DOHH2 (cell line): ENCODE measurements around the gene RPN2.

Experiments
- H3F3A ChIP-seq: fragments of 200-600 bp; sonication (generic), shearing (Covaris generic); 2 replicates; pipeline ENCODE4 v1.6.0; 2016; ENCODE audit warnings: antibody characterized with exemption, mild to moderate bottlenecking; ENCODE audit not compliant: control insufficient read depth, insufficient read depth
- H3K27ac ChIP-seq: fragments of 200-600 bp; sonication (generic); 2 replicates; pipeline ENCODE4 v1.5.1; 2014; ENCODE audit warnings: low read depth, mild to moderate bottlenecking, low read length, moderate library complexity
- H3K27me3 ChIP-seq: fragments of 200-600 bp; sonication (generic); 2 replicates; pipeline ENCODE4 v1.6.1; 2014; ENCODE audit warnings: mild to moderate bottlenecking, low read length, mixed read lengths; ENCODE audit not compliant: control insufficient read depth
- H3K36me3 ChIP-seq: fragments of 200-600 bp; sonication (generic); 2 replicates; pipeline ENCODE4 v1.6.1; 2014; ENCODE audit warnings: mild to moderate bottlenecking, low read length, moderate library complexity, mixed read lengths; ENCODE audit not compliant: control insufficient read depth
- H3K4me1 ChIP-seq: fragments of 200-600 bp; sonication (generic); 2 replicates; pipeline ENCODE4 v1.6.1; 2014; ENCODE audit warnings: mild to moderate bottlenecking, low read length, mixed read lengths; ENCODE audit not compliant: control insufficient read depth
- H3K4me2 ChIP-seq: fragments of 200-600 bp; sonication (generic); 2 replicates; pipeline ENCODE4 v1.6.0; 2014; ENCODE audit warnings: mild to moderate bottlenecking, low read length, moderate library complexity
- H3K4me3 ChIP-seq: fragments of 200-600 bp; sonication (generic); 2 replicates; pipeline ENCODE4 v1.5.1; 2014; ENCODE audit warnings: mild to moderate bottlenecking, low read length, mixed read lengths
- H3K79me2 ChIP-seq: fragments of 200-600 bp; sonication (generic); 2 replicates; pipeline ENCODE4 v1.6.1; 2014; ENCODE audit warnings: mild to moderate bottlenecking, low read length, mixed read lengths; ENCODE audit not compliant: control insufficient read depth
- H3K9me2 ChIP-seq: fragments of 200-600 bp; sonication (generic); replicated peaks from 2 replicates; pipeline ENCODE4 v1.6.1; 2014; ENCODE audit warnings: mild to moderate bottlenecking, low read length, mixed read lengths; ENCODE audit not compliant: control insufficient read depth
- H3K9me3 ChIP-seq: fragments of 200-600 bp; sonication (generic); 2 replicates; pipeline ENCODE4 v1.6.1; 2014; ENCODE audit warnings: antibody characterized with exemption, low read length, mixed read lengths; ENCODE audit not compliant: control insufficient read depth, insufficient read depth
- H4K20me1 ChIP-seq: fragments of 200-600 bp; sonication (generic); 2 replicates; pipeline ENCODE4 v1.6.0; 2014; ENCODE audit warnings: low read depth, mild to moderate bottlenecking, antibody characterized with exemption, low read length, moderate library complexity; ENCODE audit not compliant: control insufficient read depth, insufficient read depth
- EZH2phosphoT487 ChIP-seq: fragments of 200-600 bp; sonication (generic); IDR thresholded peaks from 2 replicates; pipeline ENCODE4 v1.6.1; 2017; ENCODE audit warnings: borderline replicate concordance, mild to moderate bottlenecking, antibody characterized with exemption, low read length, moderate library complexity, mixed read lengths
- TF ChIP-seq, protein P1 (sequence below): fragments of 200-600 bp; sonication (generic); IDR thresholded peaks from one replicate; pipeline ENCODE4 v1.5.1; 2014; ENCODE audit warnings: antibody characterized with exemption, mild to moderate bottlenecking, low read depth, low read length; ENCODE audit not compliant: poor library complexity, severe bottlenecking

Gene RPN2

GRCh38 chr20:37262505-37262904, 83.4 kb downstream of the RPN2 start:
- H3K27me3 ChIP-seq, result peaks cover 27% of the 10 kb centered on the region
- TF ChIP-seq EZH2phosphoT487, result no peak

DNA sequence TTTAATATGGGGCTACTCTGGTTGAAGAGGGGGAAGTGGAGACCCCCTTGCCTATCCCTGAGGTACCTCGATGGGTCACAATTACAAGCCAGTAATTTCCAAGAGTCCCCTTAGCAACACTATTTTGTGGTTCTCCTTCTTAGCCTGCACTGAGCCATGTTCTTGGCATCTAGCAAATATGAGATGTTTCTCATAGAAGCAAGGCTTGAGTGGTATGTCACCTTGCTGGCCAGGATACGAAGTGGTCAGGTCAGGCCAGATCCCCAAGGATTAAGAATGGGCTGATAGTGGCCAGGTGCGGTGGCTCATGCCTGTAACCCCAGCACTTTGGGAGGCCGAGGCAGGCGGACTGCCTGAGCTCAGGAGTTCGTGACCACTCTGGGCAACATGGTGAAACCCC, 84.6 kb downstream of the RPN2 start:
- H3K27ac ChIP-seq, result no peak overlapping the region
- no peaks in the 10 kb centered on the region for H3K9me2 ChIP-seq
- H3K4me1 ChIP-seq, result peaks cover 7% of the 10 kb centered on the region
- H3K27me3 ChIP-seq, result peaks cover 23% of the 10 kb centered on the region
- no peaks in the 10 kb centered on the region for H3K9me3 ChIP-seq
- H3K79me2 ChIP-seq, result no peaks in the 10 kb centered on the region
- H3K36me3 ChIP-seq, result no peaks in the 10 kb centered on the region
- TF ChIP-seq, protein P1, sequence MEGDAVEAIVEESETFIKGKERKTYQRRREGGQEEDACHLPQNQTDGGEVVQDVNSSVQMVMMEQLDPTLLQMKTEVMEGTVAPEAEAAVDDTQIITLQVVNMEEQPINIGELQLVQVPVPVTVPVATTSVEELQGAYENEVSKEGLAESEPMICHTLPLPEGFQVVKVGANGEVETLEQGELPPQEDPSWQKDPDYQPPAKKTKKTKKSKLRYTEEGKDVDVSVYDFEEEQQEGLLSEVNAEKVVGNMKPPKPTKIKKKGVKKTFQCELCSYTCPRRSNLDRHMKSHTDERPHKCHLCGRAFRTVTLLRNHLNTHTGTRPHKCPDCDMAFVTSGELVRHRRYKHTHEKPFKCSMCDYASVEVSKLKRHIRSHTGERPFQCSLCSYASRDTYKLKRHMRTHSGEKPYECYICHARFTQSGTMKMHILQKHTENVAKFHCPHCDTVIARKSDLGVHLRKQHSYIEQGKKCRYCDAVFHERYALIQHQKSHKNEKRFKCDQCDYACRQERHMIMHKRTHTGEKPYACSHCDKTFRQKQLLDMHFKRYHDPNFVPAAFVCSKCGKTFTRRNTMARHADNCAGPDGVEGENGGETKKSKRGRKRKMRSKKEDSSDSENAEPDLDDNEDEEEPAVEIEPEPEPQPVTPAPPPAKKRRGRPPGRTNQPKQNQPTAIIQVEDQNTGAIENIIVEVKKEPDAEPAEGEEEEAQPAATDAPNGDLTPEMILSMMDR, result no peak
- H4K20me1 ChIP-seq, result no peaks in the 10 kb centered on the region
- H3K4me3 ChIP-seq, result no peak overlapping the region
- H3F3A ChIP-seq, result no peaks in the 10 kb centered on the region
- H3K4me2 ChIP-seq, result no peak overlapping the region

More at GRCh38 chr20:37262505-37262904, 83.4 kb downstream of the RPN2 start:
- Histone ChIP-seq H3F3A (no peaks in the 10 kb centered on the region), H3K27ac (no peak overlapping the region), H3K36me3 (no peaks in the 10 kb centered on the region), H4K20me1 (no peaks in the 10 kb centered on the region), H3K4me2 (no peak overlapping the region), H3K9me2 (no peaks in the 10 kb centered on the region), H3K9me3 (no peaks in the 10 kb centered on the region), H3K79me2 (no peaks in the 10 kb centered on the region), H3K4me3 (no peak overlapping the region), H3K4me1 (peaks cover 7% of the 10 kb centered on the region)

DNA sequence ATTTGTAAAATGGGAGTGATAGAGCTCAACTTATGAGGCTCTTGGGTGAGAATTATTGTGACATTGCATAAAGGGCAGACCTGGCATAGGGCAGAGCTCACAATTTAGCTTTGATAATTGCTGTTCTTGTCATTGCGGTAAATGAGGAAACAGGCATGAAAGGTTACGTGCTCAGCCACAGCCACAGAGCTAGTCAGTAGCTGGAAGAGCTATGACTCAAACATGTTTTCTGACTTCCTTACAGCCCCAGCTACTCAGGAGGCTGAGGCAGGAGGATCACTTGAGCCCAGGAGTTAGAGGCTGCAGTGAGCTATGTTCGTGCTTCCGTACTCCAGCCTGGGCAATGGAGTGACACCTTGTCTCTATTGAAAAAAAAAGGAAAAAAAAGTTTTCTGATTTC, 86.0 kb downstream of the RPN2 start:
- Histone ChIP-seq H3K36me3 (no peaks in the 10 kb centered on the region), H4K20me1 (no peaks in the 10 kb centered on the region), H3K4me3 (no peak overlapping the region), H3K79me2 (no peaks in the 10 kb centered on the region), H3K27ac (no peak overlapping the region), H3K4me2 (no peak overlapping the region), H3K27me3 (peaks cover 11% of the 10 kb centered on the region), H3K9me3 (no peaks in the 10 kb centered on the region), H3K9me2 (no peaks in the 10 kb centered on the region), H3K4me1 (peaks cover 11% of the 10 kb centered on the region), H3F3A (peaks cover under 1% of the 10 kb centered on the region; the same call in 1 of the 2 replicates)
- no peak for TF ChIP-seq EZH2phosphoT487
- TF ChIP-seq, protein P1, result no peak

DNA sequence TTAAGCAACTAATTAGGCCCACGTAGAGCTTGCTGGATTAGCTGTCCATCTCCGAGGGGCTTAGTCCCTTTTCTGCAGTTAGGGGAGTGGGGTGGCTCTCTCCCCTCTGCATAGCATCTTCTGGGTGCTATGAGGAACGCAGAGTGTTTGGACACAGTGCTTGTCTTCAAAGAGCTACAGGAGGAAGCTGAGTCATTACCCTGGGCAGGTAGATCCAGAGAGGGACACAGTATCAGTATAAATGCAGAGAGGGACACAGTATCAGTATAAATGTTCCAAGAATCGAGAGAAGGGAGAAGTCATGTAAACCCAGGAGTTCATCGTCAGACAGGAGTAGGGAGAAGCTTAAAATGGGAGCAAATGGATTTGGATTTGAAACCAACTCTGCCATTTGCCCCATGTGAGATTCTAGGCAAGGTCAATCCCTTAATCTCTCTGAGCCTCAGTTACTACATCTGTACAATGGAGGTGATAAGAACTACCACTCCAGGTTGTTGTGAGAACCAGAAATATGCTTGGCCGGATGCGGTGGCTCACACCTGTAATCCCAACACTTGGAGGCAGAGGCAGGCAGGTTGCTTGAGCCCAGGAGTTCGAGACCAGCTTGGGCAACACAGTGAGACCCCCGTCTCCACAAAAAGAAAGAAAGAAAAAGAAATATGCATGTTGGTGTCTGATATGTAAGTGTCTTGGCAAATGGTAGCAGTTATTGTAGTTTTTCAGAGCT, 88.0 kb downstream of the RPN2 start:
- H3K9me2 ChIP-seq, result no peaks in the 10 kb centered on the region
- peaks cover 20% of the 10 kb centered on the region for H3K4me1 ChIP-seq
- H3K9me3 ChIP-seq, result no peaks in the 10 kb centered on the region
- H3K79me2 ChIP-seq, result no peaks in the 10 kb centered on the region
- H4K20me1 ChIP-seq, result no peaks in the 10 kb centered on the region
- peaks cover 8% of the 10 kb centered on the region; the same call in 1 of the 2 replicates for H3F3A ChIP-seq
- no peaks in the 10 kb centered on the region for H3K27me3 ChIP-seq
- no peak overlapping the region for H3K4me3 ChIP-seq
- H3K36me3 ChIP-seq, result no peaks in the 10 kb centered on the region
- H3K27ac ChIP-seq, result no peak overlapping the region
- H3K4me2 ChIP-seq, result no peak overlapping the region
- TF ChIP-seq EZH2phosphoT487, result no peak
- TF ChIP-seq, protein P1, result no peak
